Keratinocyte (primary cell): Measurements from ENCODE around the gene MEAK7.

Source experiments
- CTCF ChIP-seq, 3 experiments: IDR thresholded peaks in 1 of 3; conservative IDR thresholded peaks in 1 of 3; optimal IDR thresholded peaks in 1 of 3; 2 replicates in 2 of 3; 3 replicates in 1 of 3; pipeline versions ENCODE3 to v1.5.1; 2011; ENCODE audit warnings: low read length in 3 of 3, mild to moderate bottlenecking in 3 of 3, moderate library complexity in 2 of 3, control low read depth in 1 of 3, inconsistent platforms in 1 of 3; ENCODE audit not compliant: insufficient read depth in 2 of 3; ENCODE audit errors: extremely low read depth in 1 of 3
- EZH2 ChIP-seq: IDR thresholded peaks from one replicate; pipeline ENCODE4 v1.6.1; 2012; ENCODE audit warnings: inconsistent platforms, mild to moderate bottlenecking, low read length, moderate library complexity

- TF ChIP-seq CTCF (optimal IDR thresholded peaks at IDR 0.05 in 1 of 3, IDR thresholded peaks at IDR 0.05 in 1 of 3, conservative IDR thresholded peaks at IDR 0.05 in 1 of 3; ENCODE audit: extremely low read depth in 1 of 3, insufficient read depth in 2 of 3, low read length in 3 of 3) (no peak), EZH2 (no peak)
These were observed 23.9 kb upstream of the MEAK7 start for GRCh38 chr16:84528322-84528721.
